NCI-H2081 (cell line): ENCODE data around the gene DNAJB14.

Source experiments
- DNase-seq, 2 experiments: peaks; one replicate each; lab custom pipeline; 2025; lab: John Stamatoyannopoulos, UW

DNAJB14 gene

DNA sequence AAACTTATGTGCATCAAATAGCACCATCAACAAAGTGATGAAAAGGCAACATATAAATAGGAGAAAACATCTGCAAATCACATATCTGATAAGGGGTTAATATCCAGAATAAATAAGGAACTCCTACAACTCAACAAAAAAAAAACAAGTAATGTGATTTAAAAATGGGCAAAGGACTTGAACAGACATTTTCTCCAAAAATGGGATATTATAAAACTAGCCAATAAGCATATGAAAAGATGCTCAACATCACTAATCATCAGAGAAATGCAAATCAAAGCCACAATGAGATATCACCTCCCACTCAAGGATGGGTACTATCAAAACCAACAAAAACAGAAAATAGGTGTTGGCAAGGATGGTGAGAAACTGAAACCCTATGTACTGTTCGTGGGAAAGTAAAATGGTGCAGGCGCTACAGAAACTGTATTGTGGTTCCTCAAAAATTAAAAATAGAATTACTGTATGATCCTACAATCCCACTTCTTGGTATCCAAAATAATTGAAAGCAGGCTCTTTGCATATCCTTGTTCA, 2.4 kb downstream of the DNAJB14 start:
- DNase-seq: no peak

DNA sequence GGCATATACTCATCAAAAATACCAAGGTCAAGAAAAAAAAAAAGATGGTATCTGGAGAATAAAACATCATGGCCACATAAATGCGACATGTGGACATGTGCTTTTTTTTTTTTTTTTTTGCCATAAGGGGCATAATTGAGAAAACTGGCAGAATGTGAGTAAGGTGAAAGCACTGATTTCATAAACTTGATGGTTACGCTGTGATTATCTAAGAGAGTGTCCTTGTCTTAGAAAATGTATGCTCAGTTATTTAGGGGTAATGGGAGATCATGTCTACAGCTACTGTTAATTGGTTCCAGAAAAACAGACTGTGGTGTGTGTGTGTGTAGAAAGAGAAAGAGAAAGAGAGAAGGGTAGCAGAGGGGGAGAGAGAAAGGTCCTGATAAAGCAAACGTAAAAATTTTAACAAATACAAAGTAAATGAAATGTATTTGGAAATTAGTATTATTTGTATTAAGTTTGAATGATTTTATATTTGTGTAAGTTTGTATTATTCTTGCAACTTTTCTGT, 8.1 kb downstream of the DNAJB14 start:
- DNase-seq: no peak

DNA sequence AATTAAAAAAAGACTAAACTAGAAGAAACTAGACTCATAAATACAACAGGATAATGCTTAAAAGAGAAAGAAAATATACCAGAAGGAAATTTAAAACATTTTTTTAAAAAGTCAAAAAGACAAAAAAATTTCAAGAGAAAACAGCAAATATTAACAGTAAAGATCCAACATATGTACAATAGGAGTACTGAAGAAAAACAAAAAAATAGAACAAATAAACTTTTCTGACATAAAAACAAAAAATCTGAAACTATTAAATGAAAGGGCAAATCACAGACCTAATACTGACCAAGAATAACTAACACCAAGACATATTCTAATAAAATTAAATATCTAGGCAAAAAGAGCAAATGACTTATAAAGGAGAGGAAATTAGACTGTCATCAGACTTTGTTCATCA, 11.5 kb downstream of the DNAJB14 start:
- no peak for DNase-seq

DNA sequence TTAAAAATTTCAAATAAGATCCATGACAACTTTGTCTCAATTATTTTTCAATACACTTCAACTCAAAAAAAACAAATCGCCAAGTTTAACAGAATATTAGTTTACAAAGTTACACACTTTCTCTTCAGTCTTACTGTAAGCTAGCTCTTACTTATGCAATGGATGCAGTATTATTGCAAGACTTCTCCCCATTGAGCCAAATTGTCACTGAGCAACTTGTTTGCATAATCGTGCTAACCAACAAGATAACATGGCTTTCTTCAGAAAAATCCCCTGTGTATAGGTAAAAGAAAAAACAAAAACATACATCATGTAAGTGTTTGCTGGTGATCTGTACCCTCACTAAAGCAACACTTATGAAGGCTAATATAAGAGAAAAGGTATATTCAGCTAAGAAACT, 18.9 kb downstream of the DNAJB14 start:
- DNase-seq: no peak

DNA sequence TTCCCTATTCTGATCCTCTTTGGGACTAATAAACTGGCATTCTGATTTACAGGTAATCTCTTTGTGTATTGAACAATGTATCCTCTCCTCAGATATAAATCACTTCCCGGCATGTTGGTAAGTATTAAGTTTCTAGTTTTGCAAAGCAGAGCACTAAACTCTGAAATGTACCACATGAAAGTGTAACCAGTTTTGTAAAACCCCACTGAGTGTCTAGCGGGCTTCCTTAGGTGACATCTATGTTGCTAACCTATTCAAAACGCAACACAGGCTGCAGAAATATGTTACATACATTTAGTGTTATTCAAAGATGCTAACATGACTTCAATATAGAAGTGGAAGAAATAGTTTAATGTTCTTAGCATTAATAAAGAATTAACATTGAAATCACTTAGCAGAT, 25.2 kb downstream of the DNAJB14 start:
- DNase-seq: no peak

DNA sequence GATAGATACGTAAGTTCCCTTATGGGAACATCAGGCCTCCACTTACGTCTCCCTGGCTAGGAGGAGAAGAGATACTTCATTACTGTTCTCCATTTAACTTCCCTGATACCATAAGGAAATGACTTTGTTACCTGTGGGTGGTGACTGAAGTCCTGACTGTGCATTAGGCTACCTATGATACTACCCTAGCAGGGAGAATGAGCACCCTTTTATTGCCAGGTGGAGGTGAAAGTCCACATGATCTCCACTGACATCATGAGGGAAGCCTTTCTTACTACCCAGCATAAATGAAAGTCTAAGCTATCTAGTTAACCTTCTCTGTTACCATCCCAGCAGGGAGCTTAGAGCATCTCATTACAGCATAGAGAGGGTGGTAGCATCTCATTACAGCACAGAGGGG, 27.8 kb downstream of the DNAJB14 start:
- no peak for DNase-seq

DNA sequence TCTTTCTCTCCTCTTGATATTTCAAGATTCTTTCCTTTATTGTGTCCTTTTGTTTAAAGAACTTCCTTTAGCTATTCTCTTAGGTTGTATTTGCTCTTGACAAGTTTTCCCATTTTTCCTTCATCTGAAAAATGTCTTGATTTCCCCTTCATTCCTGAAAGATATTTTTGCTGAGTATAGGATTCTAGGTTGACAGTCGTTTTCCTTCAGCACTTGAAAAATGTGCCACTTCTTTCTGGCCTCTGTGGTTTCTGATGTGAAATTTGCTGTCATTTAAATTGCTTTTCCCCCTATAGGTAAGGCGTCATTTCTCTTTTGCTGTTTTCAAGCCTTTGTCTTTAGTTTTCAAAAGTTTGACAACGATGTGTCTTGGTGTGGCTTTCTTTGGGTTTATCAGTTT, 28.8 kb downstream of the DNAJB14 start:
- no peak for DNase-seq

DNA sequence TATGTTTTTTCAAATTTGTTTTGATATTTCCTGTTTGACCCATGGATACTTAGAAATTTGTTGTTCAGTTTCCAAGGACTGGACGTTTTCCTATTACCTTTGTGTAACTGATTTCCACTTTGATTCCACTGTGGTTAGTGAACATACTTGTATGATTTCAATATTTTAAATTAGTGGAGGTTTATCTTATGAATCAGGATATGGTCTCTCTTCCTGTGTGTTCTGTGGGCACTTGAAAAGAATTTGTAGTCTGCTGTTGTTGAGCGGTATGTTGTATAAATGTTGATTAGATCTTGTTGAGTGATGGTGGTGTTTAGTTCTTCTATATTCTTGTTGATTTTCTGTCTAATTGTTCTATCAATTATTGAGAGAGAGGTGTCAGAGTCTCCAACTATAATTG, 31.0 kb downstream of the DNAJB14 start:
- DNase-seq: no peak

DNA sequence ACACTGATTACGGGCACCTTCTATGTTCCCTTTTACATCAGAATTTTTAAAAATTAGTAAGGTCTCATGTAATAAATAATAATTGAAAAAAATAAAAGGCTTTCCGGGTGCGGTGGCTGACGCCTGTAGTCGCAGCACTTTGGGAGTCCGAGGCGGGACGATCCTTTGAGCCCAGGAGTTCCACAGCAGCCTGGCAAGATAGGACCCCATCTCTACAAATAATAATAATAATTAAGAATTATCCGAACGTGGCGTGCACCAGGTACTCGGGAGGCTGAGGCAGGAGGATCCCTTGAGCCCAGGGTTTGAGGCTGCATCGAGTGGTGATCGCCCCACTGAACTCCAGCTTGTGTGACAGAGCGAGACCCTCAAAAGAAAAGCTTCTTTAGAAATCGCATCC, 51.4 kb downstream of the DNAJB14 start:
- no peak for DNase-seq

DNA sequence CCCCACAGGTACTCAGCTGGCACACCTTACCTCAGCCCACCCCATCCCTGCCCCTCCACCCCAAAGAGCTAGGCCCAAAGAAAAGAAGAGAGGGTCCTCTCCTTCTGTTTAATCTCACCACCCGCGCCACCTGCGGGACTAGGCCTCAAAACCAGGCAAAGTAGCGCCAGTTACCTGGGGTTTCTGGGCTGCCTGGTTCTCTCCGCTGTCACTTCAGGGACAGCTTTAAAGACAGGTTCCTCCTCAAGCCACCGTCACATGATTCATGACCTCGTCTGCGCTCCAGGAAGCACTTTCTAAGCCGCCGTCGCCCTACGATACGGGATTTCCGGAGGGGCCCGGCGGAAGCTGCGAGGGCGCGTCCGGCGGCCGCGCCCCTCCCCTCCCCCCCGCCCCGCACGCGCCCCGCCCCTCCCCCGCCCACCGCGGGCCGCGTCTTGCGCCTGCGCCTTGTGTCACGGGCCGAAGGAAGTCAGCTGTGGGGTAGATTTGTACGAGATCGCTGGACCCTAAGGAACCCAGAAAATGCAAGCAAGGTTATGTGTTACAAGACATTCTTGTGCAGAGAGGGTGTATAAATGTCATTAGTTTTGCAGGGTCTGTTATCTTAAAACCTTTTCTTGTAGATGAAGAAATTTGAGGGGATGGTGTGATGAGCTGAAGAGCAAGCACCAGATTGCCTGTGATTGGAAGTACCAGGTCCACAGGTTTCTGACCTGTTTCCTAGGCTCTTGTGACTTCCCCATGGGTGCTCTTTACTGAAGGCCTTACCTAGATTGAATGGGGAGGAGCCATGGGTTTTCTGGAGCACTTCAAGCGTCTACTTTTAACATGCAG, 52.0 kb downstream of the DNAJB14 start, which contains the start of gene LAMTOR3:
Gene LAMTOR3 (minus strand): TSS at position 267 of the 837 bp plus-strand sequence. CDS start 464 bp downstream, outside the sequence.
- peak; percentile 79 to 85 for DNase-seq

DNA sequence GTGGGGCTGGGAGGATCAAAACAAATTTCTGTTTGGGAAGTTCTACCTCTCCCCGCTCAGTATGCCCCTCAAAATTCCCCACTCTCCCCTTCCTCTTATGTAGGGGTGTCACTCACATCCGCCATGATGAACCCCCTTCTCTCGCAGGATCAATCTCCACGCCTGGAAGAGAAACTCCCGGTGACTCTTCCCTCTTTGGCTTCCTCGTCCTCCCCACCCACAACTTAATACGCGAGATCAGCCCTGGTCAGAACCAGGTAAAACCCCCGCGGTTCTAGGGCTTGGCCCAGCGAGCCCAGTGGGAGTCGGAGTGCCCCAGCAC, 52.6 kb downstream of the DNAJB14 start:
- DNase-seq: no peak

DNA sequence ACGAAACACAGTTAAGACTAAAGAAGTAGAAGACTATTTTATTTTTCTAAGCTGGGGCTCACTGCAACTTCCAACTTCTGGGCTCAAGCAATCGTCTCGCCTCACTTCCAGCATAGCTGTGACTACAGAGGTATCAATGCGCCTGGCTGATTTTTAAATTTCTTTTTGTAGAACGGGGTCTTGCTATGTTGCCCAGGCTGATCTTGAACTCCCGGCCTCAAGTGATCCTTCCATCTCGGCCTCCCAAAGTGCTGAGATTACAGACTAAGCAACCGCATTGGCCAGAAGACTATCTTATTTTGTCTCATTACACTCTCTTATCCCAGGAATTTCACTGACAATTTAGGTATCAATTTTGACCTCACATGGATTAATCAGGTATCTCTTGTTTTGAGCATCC, 53.4 kb downstream of the DNAJB14 start:
- no peak for DNase-seq

DNA sequence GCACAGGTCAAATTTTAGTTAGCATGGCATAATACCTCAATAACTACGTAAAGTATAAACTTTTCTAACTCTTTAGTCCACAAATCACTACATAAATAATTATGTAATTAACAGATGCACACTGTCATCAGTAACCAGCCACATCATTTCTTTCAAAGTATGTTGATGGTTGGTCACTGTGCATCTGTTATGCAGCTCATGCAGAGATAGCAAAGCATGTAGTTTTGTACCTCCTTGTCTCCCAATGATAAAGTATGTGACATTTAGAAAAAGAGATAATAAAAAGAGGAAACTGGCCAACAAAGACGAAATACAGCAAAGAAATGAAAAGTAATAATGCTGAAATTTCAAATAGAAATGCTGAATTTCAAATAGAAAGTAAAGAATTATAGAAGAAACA, 55.1 kb downstream of the DNAJB14 start:
- DNase-seq: no peak

DNA sequence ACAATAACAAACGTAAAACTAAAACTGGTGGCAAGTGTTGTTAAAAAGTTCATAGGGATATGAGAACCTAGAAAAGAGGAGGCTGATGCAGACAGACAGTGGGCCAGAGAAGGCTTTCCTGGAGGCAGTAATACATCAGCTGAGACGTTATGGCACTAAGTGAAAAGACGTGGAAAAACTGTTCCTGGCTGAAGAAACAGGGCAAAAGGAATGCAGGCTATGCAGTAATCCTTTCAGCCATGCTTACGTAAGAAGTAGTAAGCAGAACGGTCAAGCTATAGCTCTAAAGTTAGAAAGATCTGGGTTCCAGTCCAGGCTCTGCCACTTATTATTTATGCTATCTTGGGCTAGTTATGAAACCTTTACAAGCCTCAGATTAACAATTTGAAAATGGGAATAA, 58.6 kb downstream of the DNAJB14 start:
- DNase-seq: no peak

DNA sequence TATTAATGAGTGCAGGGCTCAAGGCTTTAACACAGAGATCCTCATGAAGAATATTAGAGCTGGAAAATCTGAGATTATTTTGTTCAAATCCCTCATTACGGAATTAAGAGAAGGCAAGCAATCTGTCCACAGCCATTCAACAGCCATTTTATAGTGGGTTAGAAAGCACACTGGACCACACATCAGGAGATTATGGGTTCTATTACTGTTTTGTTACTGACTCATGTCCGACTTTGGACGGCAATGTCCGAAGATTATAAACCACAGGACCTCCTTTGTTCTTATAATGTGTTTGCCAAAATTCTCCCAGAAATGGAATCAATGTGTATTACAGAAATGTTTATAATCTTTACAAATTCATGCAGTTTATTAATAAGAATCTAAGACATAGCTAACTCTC, 60.3 kb downstream of the DNAJB14 start:
- DNase-seq: no peak

DNA sequence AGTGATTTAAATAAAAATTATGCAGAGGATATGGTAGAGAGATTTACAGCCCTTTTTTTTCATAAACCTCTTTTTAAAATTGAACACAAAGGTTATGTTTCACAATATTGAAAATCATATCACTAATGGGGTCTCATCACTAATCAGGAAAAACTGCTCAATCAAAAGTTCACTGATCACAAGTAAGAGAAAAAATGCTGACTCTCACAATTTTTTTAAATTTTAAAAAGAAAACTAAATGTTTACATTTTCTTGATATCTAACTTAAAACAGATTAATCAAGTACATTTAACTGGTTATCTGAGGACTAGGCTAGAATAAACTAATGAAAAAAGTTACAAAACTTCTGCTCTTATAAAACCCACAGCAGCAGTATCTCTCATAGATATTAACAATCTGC, 60.7 kb downstream of the DNAJB14 start:
- no peak for DNase-seq

DNA sequence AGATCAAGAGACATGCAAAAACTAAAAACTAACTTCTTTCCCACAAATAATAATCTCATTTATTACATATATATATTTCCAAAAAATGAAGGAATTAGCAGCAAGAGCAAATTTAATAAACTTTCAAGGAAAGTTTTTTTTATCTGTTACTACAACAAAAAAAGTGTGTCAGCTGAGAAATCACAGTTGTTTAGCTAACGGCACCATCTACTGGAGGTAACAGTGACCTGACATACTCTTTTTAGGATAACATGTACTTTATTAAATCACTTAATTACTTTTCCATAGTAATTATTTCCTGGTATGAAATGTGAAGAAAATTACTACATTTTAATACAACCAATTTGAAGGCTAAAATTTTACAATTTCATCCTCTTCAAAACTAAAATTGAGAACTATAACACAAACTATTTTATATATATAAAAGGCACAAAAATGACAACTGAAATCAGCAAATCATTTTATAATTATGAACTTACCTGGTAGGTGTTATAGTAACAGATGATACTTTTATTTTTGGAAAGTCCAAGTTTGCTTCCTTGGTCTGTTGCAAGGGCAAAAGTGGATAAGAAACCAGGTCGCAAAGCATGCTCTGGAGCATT, 61.3 kb downstream of the DNAJB14 start:
- peak; percentile 4 to 20 for DNase-seq

DNA sequence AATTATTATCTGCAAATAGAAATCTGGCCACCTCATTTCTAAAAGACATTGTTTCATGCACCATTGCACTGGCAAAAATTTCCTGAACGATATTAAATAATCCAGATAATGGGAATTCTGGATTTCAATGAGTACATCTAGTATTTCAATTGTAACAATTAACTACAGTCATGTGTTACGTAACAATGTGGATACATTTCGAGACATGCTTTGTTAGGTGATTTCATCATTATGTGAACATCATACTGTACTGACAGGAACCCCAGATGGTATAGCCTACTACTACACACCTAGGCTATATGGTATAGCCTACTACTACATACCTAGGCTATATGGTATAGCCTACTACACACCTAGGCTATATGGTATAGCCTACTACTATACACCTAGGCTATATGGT, 67.0 kb downstream of the DNAJB14 start:
- DNase-seq: no peak

DNA sequence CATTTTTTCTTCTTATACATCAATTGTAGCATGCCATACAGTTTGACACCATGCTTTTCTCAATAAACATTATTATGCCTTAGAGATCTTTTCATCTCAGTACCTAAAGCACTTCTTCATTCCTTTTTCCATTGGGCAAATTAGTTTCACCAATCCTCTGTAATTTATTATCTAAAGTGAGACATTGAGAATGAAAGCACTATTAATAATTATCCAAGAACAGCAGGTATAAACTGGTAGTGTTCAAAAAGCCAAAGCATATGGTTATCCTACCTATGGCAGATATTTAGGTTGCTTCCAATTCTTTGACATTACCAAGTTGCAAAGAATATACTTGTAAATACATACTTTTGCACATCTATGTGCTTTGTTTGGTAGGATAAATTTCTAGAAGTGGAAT, 67.8 kb downstream of the DNAJB14 start:
- DNase-seq: no peak

DNA sequence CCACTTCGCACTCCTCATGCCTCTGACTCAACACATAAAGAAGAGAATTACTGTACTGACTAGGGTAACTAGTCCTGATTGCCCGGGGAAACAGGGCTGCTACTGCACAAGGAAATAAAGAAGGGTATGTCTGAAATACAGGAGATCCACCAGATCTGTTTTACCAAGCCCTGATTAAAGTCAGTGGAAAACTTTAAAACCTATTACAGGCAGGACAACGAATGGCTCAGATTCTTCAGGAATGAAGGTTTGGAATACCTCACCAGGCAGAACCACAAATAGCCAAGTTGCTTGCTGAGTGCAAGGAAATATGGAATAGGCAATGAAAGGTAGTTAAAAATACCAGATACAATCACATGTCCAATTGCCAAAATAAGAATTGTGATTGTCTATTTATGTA, 69.5 kb downstream of the DNAJB14 start:
- DNase-seq: no peak

DNA sequence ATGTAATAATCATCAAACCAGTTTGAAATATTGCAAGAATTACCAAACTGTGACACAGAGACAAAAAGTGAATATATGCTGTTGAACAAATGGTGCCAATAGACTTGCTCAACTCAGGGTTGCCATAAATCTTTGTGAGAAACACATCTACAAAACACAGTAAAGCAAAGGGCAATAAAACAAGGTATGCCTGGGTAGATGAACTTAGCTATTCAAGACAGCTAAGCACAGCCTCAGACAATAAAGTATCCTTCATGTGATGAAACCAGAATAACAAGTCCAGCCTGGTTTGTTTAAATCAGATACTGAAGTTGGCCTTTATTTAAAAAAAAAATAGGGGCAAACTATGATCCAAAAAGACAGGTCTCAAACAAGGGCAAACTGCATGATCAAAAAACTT, 71.3 kb downstream of the DNAJB14 start:
- DNase-seq: no peak

DNA sequence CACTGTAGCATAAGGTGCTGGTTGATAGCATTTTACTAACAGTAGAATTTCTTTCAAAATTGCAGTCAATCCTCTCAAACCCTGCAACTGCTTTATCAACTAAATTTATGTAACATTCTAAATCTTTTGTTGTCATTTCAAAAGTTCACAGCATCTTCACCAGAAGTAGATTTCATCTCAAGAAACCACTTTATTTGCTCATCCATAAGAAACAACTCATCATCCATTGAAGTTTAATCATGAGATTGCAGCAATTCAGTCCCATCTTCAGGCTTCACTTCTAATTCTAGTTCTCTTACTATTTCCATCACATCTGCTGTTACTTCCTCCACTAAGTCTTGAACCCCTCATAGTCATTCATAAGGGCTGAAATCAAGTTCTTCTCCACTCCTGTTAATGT, 73.8 kb downstream of the DNAJB14 start:
- no peak for DNase-seq

DNA sequence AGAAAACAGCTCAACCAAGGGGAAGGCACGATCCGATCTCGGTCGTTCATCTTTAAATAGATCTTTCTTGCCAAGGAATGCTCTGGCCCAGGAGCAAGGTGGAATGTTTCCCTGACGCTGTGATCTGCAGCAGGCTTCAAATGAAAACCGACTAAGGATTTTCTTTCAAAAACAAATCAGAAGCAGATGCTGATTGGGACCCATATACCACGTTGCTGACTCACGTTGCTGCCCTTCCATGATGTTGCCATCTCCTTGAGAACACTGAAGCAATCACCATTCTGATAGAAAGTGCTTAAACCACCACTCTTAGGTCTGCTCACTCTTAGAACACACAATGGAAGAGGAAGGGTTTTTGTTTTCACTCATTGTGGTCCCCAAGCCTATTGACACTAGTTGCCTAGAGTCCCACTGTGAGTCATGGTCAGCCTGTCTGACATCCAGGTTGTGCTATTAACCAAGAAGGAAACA, 78.3 kb downstream of the DNAJB14 start:
- DNase-seq: no peak
